Neural cell (in vitro differentiated cells): ENCODE measurements around the gene FERMT2.

Experiments used
- EZH2 ChIP-seq: fragments of 200-600, 300-800 bp; shearing (Covaris generic), sonication (generic); IDR thresholded peaks from 2 replicates; pipeline ENCODE4 v1.6.1; 2014; ENCODE audit warnings: antibody characterized with exemption, low read length, borderline replicate concordance, mild to moderate bottlenecking; ENCODE audit not compliant: insufficient read depth, poor library complexity, severe bottlenecking
- RAD21 ChIP-seq: fragments of 450-650 bp; conservative IDR thresholded peaks from 2 replicates; pipeline ENCODE4 v1.6.1; 2014; ENCODE audit warnings: antibody characterized with exemption, mild to moderate bottlenecking, moderate library complexity
- TF ChIP-seq, protein P1 (sequence below): fragments of 450-650 bp; IDR thresholded peaks from 2 replicates; pipeline ENCODE4 v1.5.1; 2014; ENCODE audit warnings: antibody characterized with exemption, mild to moderate bottlenecking, moderate library complexity; ENCODE audit not compliant: poor library complexity, severe bottlenecking
- TF ChIP-seq, protein P2 (sequence below): IDR thresholded peaks from 2 replicates; pipeline ENCODE4 v1.6.1; 2012; ENCODE audit warnings: borderline replicate concordance

DNA sequence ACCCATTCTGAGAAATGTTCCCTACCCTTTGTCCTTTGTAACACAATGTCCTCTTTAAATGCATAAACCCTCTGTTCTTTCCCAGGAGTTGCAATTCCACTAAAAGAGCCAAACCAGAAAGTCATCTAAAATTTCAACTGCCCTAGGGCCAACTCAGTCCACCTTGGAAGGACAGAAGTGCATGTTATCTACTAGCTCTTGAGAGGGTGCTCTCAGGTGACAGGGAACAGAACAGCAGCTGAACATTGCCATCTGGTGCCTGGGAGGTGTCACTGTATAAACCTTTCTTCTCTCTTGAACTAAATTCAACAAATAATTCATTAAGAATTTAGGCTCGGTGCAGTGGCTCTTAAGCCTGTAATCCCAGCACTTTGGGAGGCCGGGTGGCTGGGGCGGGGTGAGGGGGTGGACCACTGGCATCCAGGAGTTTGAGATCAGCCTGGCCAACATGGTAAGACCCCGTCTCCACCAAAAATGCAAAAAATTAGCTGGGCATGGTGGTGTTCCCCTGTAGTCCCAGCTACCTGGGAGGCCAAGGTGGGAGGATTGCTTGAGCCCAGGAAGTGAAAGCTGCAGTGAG, 10.3 kb upstream of the FERMT2 start:
- TF ChIP-seq, protein P1, sequence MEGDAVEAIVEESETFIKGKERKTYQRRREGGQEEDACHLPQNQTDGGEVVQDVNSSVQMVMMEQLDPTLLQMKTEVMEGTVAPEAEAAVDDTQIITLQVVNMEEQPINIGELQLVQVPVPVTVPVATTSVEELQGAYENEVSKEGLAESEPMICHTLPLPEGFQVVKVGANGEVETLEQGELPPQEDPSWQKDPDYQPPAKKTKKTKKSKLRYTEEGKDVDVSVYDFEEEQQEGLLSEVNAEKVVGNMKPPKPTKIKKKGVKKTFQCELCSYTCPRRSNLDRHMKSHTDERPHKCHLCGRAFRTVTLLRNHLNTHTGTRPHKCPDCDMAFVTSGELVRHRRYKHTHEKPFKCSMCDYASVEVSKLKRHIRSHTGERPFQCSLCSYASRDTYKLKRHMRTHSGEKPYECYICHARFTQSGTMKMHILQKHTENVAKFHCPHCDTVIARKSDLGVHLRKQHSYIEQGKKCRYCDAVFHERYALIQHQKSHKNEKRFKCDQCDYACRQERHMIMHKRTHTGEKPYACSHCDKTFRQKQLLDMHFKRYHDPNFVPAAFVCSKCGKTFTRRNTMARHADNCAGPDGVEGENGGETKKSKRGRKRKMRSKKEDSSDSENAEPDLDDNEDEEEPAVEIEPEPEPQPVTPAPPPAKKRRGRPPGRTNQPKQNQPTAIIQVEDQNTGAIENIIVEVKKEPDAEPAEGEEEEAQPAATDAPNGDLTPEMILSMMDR: no peak
- TF ChIP-seq EZH2 (no peak), RAD21 (no peak)
- TF ChIP-seq, protein P2, sequence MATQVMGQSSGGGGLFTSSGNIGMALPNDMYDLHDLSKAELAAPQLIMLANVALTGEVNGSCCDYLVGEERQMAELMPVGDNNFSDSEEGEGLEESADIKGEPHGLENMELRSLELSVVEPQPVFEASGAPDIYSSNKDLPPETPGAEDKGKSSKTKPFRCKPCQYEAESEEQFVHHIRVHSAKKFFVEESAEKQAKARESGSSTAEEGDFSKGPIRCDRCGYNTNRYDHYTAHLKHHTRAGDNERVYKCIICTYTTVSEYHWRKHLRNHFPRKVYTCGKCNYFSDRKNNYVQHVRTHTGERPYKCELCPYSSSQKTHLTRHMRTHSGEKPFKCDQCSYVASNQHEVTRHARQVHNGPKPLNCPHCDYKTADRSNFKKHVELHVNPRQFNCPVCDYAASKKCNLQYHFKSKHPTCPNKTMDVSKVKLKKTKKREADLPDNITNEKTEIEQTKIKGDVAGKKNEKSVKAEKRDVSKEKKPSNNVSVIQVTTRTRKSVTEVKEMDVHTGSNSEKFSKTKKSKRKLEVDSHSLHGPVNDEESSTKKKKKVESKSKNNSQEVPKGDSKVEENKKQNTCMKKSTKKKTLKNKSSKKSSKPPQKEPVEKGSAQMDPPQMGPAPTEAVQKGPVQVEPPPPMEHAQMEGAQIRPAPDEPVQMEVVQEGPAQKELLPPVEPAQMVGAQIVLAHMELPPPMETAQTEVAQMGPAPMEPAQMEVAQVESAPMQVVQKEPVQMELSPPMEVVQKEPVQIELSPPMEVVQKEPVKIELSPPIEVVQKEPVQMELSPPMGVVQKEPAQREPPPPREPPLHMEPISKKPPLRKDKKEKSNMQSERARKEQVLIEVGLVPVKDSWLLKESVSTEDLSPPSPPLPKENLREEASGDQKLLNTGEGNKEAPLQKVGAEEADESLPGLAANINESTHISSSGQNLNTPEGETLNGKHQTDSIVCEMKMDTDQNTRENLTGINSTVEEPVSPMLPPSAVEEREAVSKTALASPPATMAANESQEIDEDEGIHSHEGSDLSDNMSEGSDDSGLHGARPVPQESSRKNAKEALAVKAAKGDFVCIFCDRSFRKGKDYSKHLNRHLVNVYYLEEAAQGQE: no peak
